Glutamatergic neuron (in vitro differentiated cells): ENCODE results near the gene TMC6. TPM values are rescaled to one million over a fixed set of nuclear protein-coding genes. Genes with fewer than 3 reads are reported as not detected.

Experiments
- DNase-seq: peaks from one replicate; pipeline ENCODE4 v3.0.0; 2022
- H3K27ac Mint-ChIP-seq: one replicate; pipeline ENCODE4 v1.8.0; 2020; ENCODE audit warnings: mild to moderate bottlenecking, mixed read lengths, inconsistent platforms; ENCODE audit not compliant: unreplicated experiment
- H3K27me3 Mint-ChIP-seq: one replicate; pipeline ENCODE4 v1.8.0; 2020; ENCODE audit warnings: mild to moderate bottlenecking, moderate library complexity, mixed read lengths, inconsistent platforms; ENCODE audit not compliant: unreplicated experiment
- H3K36me3 Mint-ChIP-seq: one replicate; pipeline ENCODE4 v1.8.0; 2020; ENCODE audit warnings: mild to moderate bottlenecking, mixed read lengths, inconsistent platforms; ENCODE audit not compliant: unreplicated experiment
- H3K4me1 Mint-ChIP-seq: one replicate; pipeline ENCODE4 v1.8.0; 2020; ENCODE audit warnings: mild to moderate bottlenecking, low read depth, mixed read lengths, inconsistent platforms; ENCODE audit not compliant: unreplicated experiment
- H3K4me3 Mint-ChIP-seq: one replicate; pipeline ENCODE4 v1.8.0; 2020; ENCODE audit warnings: mild to moderate bottlenecking, mixed read lengths, inconsistent platforms; ENCODE audit not compliant: unreplicated experiment
- H3K9me3 Mint-ChIP-seq: one replicate; pipeline ENCODE4 v1.8.0; 2020; ENCODE audit warnings: mild to moderate bottlenecking, moderate library complexity, mixed read lengths, inconsistent platforms; ENCODE audit not compliant: unreplicated experiment
- CTCF ChIP-seq: fragments of 200-600 bp; sonication (generic); IDR thresholded peaks from one replicate; pipeline ENCODE4 v1.5.0; 2021; ENCODE audit not compliant: partially characterized antibody, unreplicated experiment
- total RNA-seq: library from RNA; stranded (reverse); fragmentation: NEBNext Ultra II Directional; extraction: Animal tissue kit (Norgen Biotek cat#: 25700); gene quantifications from one replicate; pipeline ENCODE4 v1.2.1, GENCODE V29; 2021; ENCODE audit not compliant: unreplicated experiment

The TMC6 gene
- total RNA-seq, 1 donor from 2014 or later = 1.1 TPM

- DNase-seq = no peak
- TF ChIP-seq CTCF = no peak
- Mint-ChIP-seq H3K9me3 (peaks cover 4% of the 10 kb centered on the region), H3K36me3 (no peaks in the 10 kb centered on the region), H3K4me3 (no peak overlapping the region), H3K27ac (no peak overlapping the region), H3K27me3 (no peaks in the 10 kb centered on the region), H3K4me1 (peaks cover 2% of the 10 kb centered on the region)
Observed at GRCh38 chr17:78107976-78108725, 20.4 kb downstream of the TMC6 start.

- TF ChIP-seq CTCF = no peak
- H3K9me3 Mint-ChIP-seq = peaks cover 4% of the 10 kb centered on the region
- H3K4me1 Mint-ChIP-seq = peaks cover under 1% of the 10 kb centered on the region
- H3K36me3 Mint-ChIP-seq = no peaks in the 10 kb centered on the region
- no peak overlapping the region for H3K4me3 Mint-ChIP-seq
- H3K27ac Mint-ChIP-seq = no peak overlapping the region
- no peak for DNase-seq
- H3K27me3 Mint-ChIP-seq = no peaks in the 10 kb centered on the region
Observed at GRCh38 chr17:78107457-78107856, 21.1 kb downstream of the TMC6 start.

GRCh38 chr17:78106211-78106610 is 22.3 kb downstream of the TMC6 start:
- Mint-ChIP-seq H3K27ac (no peak overlapping the region), H3K27me3 (peaks cover 5% of the 10 kb centered on the region), H3K9me3 (peaks cover 7% of the 10 kb centered on the region), H3K4me3 (no peak overlapping the region), H3K36me3 (peaks cover 9% of the 10 kb centered on the region), H3K4me1 (no peaks in the 10 kb centered on the region)
- DNase-seq = no peak
- TF ChIP-seq CTCF = no peak

GRCh38 chr17:78105551-78105950 is 23.0 kb downstream of the TMC6 start:
- H3K4me1 Mint-ChIP-seq = no peaks in the 10 kb centered on the region
- H3K4me3 Mint-ChIP-seq = no peak overlapping the region
- peaks cover 12% of the 10 kb centered on the region for H3K36me3 Mint-ChIP-seq
- DNase-seq = no peak
- H3K9me3 Mint-ChIP-seq = peaks cover 6% of the 10 kb centered on the region
- peaks cover 5% of the 10 kb centered on the region for H3K27me3 Mint-ChIP-seq
- H3K27ac Mint-ChIP-seq = no peak overlapping the region
- no peak for TF ChIP-seq CTCF

GRCh38 chr17:78105101-78105500 is 23.5 kb downstream of the TMC6 start:
- H3K27ac Mint-ChIP-seq = no peak overlapping the region
- H3K4me1 Mint-ChIP-seq = no peaks in the 10 kb centered on the region
- peaks cover 6% of the 10 kb centered on the region for H3K9me3 Mint-ChIP-seq
- TF ChIP-seq CTCF = no peak
- peaks cover 14% of the 10 kb centered on the region for H3K36me3 Mint-ChIP-seq
- H3K4me3 Mint-ChIP-seq = no peak overlapping the region
- H3K27me3 Mint-ChIP-seq = peaks cover 5% of the 10 kb centered on the region
- no peak for DNase-seq
